Measurements from ENCODE around the gene LINGO3.
"Not testable (repeated sequence)": the region's sequence is repeated elsewhere in the genome, so short reads cannot be mapped to it uniquely, and the experiment has no call there.

Gene LINGO3

GRCh38 chr19:2351591-2351990 is 43.6 kb upstream of the LINGO3 start:
- Histone ChIP-seq H3K4me3 (no peak overlapping the region), H3K27ac (no peak overlapping the region), H3K9me3 (ENCODE audit: low read depth, low read length) (no peaks in the 10 kb centered on the region), H3K36me3 (ENCODE audit: insufficient read depth, low read length) (no peaks in the 10 kb centered on the region; the same call in 1 of the 2 replicates), H3K9ac (ENCODE audit: insufficient read length) (no peak overlapping the region)
- TF ChIP-seq POLR2AphosphoS5 (IDR thresholded peaks at IDR 0.05; ENCODE audit: borderline replicate concordance, low read depth, low read length): no peak
- TF ChIP-seq FOXP2 (optimal IDR thresholded peaks at IDR 0.05; ENCODE audit: control extremely low read depth, extremely low read length, insufficient read depth): no peak
- no peak for TF ChIP-seq EZH2 (IDR thresholded peaks at IDR 0.05)
- DNase-seq (ENCODE audit: low read depth, low spot score): no peak

DNA sequence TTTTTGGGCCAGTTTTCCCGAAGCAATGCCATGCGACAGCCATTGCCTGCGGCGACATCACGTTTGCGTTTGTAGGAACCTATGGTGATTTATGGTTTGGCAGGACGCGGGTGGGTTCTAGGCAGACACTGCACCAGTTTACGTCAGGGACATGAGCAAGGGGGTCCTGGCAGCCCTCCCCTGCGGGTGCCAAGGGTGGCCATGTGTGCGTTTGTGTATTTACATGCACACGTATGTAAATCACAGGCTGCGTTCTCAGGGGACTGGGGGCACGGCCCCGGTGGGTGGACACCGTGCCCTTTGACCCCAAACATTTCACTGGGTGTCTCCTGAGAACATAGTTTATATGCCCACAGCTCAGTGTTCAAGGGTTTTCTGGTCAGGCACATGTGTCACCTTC is 42.7 kb upstream of the LINGO3 start:
- Histone ChIP-seq H3K4me3 (no peak overlapping the region), H3K9me3 (ENCODE audit: low read depth, low read length) (no peaks in the 10 kb centered on the region), H3K36me3 (ENCODE audit: insufficient read depth, low read length) (no peaks in the 10 kb centered on the region; the same call in 1 of the 2 replicates), H3K9ac (ENCODE audit: insufficient read length) (no peak overlapping the region), H3K27ac (no peak overlapping the region)
- TF ChIP-seq POLR2AphosphoS5 (IDR thresholded peaks at IDR 0.05; ENCODE audit: borderline replicate concordance, low read depth, low read length) (no peak), FOXP2 (optimal IDR thresholded peaks at IDR 0.05; ENCODE audit: control extremely low read depth, extremely low read length, insufficient read depth) (no peak), EZH2 (IDR thresholded peaks at IDR 0.05) (no peak)
- DNase-seq (ENCODE audit: low read depth, low spot score): no peak

DNA sequence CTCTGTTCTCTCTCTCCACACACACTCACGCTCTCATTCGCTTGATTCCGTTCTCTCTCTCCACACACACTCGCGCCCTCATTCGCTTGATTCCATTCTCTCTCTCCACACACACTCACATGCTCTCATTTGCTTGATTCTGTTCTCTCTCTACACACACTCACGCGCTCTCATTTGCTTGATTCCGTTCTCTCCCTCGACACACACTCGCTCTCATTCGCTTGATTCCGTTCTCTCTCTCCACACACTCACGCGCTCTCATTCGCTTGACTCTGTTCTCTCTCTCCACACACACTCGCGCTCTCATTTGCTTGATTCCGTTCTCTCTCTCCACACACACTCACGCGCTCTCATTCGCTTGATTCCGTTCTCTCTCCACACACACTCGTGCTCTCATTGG is 41.9 kb upstream of the LINGO3 start:
- H3K27ac ChIP-seq; H3K36me3 ChIP-seq (ENCODE audit: insufficient read depth, low read length); H3K4me3 ChIP-seq; H3K9me3 ChIP-seq (ENCODE audit: low read depth, low read length); DNase-seq (ENCODE audit: low read depth, low spot score); H3K9ac ChIP-seq (ENCODE audit: insufficient read length): not testable (repeated sequence)

DNA sequence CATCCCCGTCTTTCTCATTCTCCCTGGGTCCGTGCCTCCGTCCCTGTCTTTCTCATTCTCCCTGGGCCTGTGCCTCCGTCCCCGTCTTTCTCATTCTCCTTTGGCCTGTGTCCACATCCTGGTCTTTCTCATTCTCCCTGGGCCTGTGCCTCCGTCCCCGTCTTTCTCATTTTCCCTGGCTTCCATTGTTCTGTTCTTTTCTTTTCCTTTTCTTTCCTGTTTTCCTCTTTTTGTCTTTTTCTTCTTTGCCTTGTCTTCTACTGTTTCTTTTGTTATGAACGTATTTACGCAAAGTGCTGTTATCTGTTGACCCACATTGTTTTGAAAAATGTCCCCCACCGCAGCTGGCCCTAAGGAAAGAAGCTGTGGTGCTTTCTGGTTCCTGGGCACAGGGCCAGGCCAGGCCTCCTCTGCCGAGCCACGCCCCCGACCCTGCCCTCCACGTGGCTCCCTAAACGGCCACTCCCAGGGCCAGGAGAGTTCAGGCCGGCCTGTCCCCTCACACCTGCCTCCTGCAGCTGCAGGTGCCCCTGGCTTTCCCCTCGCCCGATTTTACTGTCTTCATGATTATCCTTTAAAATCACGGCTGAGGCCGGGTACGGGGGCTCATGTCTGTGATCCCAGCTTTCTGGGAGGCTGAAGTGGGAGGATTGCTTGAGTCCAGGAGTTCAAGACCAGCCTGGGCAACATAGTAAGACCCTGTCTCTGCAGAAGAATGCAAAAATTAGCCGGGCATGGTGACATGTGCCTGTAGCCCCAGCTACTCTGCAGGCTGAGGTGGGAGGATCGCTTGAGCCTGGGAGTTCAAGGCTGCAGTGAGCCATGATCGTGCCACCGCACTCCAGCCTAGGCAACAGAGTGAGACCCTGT is 38.1 kb upstream of the LINGO3 start:
- TF ChIP-seq FOXP2 (optimal IDR thresholded peaks at IDR 0.05; ENCODE audit: control extremely low read depth, extremely low read length, insufficient read depth) (no peak), POLR2AphosphoS5 (IDR thresholded peaks at IDR 0.05; ENCODE audit: borderline replicate concordance, low read depth, low read length) (no peak), EZH2 (IDR thresholded peaks at IDR 0.05) (no peak)
- H3K27ac ChIP-seq: no peak overlapping the region
- DNase-seq (ENCODE audit: low read depth, low spot score): no peak
- no peaks in the 10 kb centered on the region for H3K9me3 ChIP-seq (ENCODE audit: low read depth, low read length)
- no peak overlapping the region for H3K9ac ChIP-seq (ENCODE audit: insufficient read length)
- H3K4me3 ChIP-seq: no peak overlapping the region
- no peaks in the 10 kb centered on the region for H3K36me3 ChIP-seq (ENCODE audit: insufficient read depth, low read length)

- TF ChIP-seq FOXP2 (optimal IDR thresholded peaks at IDR 0.05; ENCODE audit: control extremely low read depth, extremely low read length, insufficient read depth) (no peak), POLR2AphosphoS5 (IDR thresholded peaks at IDR 0.05; ENCODE audit: borderline replicate concordance, low read depth, low read length) (no peak), EZH2 (IDR thresholded peaks at IDR 0.05) (no peak)
- H3K36me3 ChIP-seq (ENCODE audit: insufficient read depth, low read length): no peaks in the 10 kb centered on the region
- H3K4me3 ChIP-seq: no peak overlapping the region
- no peak overlapping the region for H3K27ac ChIP-seq
- H3K9me3 ChIP-seq (ENCODE audit: low read depth, low read length): no peaks in the 10 kb centered on the region
- H3K9ac ChIP-seq (ENCODE audit: insufficient read length): no peak overlapping the region
- DNase-seq (ENCODE audit: low read depth, low spot score): no peak
Observed at GRCh38 chr19:2345076-2345475, 37.1 kb upstream of the LINGO3 start.

DNA sequence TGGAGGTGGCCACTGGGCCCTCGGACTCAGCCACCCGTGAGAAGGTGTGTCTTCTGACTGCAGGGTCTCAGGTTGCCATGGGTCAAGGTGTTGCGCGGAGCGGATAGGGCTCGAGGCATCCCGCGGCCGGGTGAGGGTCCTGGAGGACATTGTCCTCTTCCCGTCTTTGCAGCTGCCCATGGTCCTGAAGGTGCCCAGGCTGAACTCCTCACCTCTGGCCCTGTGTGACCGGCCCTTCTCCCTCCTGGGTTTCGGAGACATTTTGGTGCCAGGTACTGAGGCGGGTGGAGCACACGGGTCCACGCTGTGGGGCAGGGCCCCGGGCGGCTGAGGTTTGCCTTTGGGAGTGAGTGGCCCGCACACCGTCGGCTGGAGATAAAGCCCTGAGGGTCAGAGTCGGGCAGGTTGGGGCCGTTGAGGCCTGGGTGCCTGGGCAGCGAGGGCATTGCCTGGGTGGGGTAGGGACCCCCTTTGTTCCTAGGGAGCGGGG is 36.5 kb upstream of the LINGO3 start:
- no peak overlapping the region for H3K27ac ChIP-seq
- H3K4me3 ChIP-seq: no peak overlapping the region
- no peak for DNase-seq (ENCODE audit: low read depth, low spot score)
- H3K9me3 ChIP-seq (ENCODE audit: low read depth, low read length): no peaks in the 10 kb centered on the region
- no peak overlapping the region for H3K9ac ChIP-seq (ENCODE audit: insufficient read length)
- H3K36me3 ChIP-seq (ENCODE audit: insufficient read depth, low read length): no peaks in the 10 kb centered on the region
- TF ChIP-seq EZH2 (IDR thresholded peaks at IDR 0.05) (no peak), POLR2AphosphoS5 (IDR thresholded peaks at IDR 0.05; ENCODE audit: borderline replicate concordance, low read depth, low read length) (no peak)

DNA sequence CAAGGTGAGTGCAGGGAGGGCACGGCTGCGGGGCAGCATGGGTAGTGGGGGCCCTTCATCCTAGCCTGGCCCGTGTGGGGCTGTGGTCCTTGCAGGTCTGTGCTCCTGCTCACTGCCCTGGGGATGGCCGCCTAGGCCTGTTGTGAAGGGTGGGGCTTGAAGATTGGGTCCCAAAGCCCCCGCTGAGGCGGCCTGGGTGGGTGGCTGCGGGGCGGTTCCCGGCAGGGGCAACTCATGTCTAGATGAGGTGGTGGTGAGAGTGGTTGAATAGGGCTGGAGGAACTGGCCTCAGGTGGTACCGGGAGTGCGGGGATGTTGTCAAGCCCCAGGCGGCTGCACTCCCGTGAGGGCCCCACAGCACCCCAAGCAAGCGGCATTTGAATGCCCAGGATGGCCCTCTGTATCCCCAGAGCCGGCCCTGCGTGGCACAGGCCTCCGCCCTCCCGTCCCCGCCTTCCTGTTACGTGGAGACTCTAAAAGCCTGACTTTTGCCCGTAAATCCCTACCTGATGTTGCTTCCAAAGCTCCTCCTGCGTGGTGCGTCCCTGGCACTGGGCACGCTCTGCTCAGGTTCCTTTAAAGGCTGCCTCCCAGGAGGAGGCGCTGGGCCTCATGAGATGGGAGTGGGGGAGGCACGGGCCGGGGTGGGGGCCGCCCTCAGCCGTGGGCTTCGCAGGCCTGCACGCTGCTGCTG is 35.5 kb upstream of the LINGO3 start:
- Histone ChIP-seq H3K9ac (ENCODE audit: insufficient read length) (no peak overlapping the region), H3K36me3 (ENCODE audit: insufficient read depth, low read length) (no peaks in the 10 kb centered on the region)
- TF ChIP-seq EZH2 (IDR thresholded peaks at IDR 0.05) (no peak), POLR2AphosphoS5 (IDR thresholded peaks at IDR 0.05; ENCODE audit: borderline replicate concordance, low read depth, low read length) (no peak), FOXP2 (optimal IDR thresholded peaks at IDR 0.05; ENCODE audit: control extremely low read depth, extremely low read length, insufficient read depth) (no peak)

DNA sequence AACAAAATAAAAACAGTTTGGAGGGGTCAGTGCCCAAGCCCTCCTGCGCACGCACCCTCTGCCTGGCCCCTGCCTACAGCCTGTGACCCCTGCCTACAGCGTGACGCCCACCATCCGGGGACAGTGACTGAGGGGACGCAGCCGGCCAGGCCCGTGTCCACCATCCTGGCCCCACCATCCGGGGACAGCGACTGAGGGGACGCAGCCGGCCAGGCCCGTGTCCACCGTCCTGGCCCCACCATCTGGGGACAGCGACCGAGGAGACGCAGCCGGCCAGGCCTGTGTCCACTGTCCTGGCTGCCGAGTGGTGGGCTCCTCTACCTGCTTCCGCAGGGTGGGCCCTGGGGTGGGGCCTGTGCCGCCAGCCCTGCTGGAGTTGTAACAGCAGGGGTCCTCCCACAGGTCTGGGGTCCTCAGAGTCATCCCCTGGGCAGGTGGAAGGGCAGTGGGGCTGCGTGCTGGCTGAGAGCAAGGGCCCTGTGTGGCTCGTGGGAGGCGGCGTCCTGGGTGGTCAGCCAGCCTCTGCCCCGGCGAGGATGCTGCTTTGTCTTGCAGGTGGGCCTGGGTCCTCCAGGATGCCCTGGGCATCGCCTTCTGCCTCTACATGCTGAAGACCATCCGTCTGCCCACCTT is 34.8 kb upstream of the LINGO3 start:
- DNase-seq (ENCODE audit: low read depth, low spot score): no peak
- no peak for TF ChIP-seq POLR2AphosphoS5 (IDR thresholded peaks at IDR 0.05; ENCODE audit: borderline replicate concordance, low read depth, low read length)
- no peak for TF ChIP-seq FOXP2 (optimal IDR thresholded peaks at IDR 0.05; ENCODE audit: control extremely low read depth, extremely low read length, insufficient read depth)
- no peak for TF ChIP-seq EZH2 (IDR thresholded peaks at IDR 0.05)
- H3K36me3 ChIP-seq (ENCODE audit: insufficient read depth, low read length): no peaks in the 10 kb centered on the region
- H3K4me3 ChIP-seq: no peak overlapping the region
- H3K9me3 ChIP-seq (ENCODE audit: low read depth, low read length): no peaks in the 10 kb centered on the region
- H3K27ac ChIP-seq: no peak overlapping the region
- no peak overlapping the region for H3K9ac ChIP-seq (ENCODE audit: insufficient read length)

More for the DNA sequence above, 35.5 kb upstream of the LINGO3 start:
- H3K9me3 ChIP-seq (ENCODE audit: low read depth, low read length): no peaks in the 10 kb centered on the region
- H3K4me3 ChIP-seq: no peak overlapping the region
- H3K27ac ChIP-seq: no peak overlapping the region
- DNase-seq (ENCODE audit: low read depth, low spot score): no peak
